GM23338 (cell line): ENCODE data around the gene UNC13C. TPM values are rescaled to one million over a fixed set of nuclear protein-coding genes. Genes with fewer than 3 reads are reported as not detected.

Experiments
- ATAC-seq: fragments of 200-7000 bp; cut with Tn5 transposase; 3 replicates; pipeline ENCODE4 v1.9.1; 2020
- DNase-seq: peaks from one replicate; pipeline ENCODE4 v3.0.0-alpha.2; 2015; ENCODE audit warnings: low spot score
- H2AFZ ChIP-seq: fragments of 200-600 bp; sonication (generic); 2 replicates; pipeline ENCODE4 v1.8.0; 2016; ENCODE audit warnings: antibody characterized with exemption, mild to moderate bottlenecking, moderate library complexity
- H3F3A ChIP-seq: fragments of 200-600 bp; sonication (generic); replicated peaks from 2 replicates; pipeline ENCODE4 v1.8.0; 2017; ENCODE audit warnings: antibody characterized with exemption, mixed run types, low read depth
- H3K27ac ChIP-seq: fragments of 200-600 bp; sonication (generic); 2 replicates; pipeline ENCODE4 v1.6.1; 2016; ENCODE audit warnings: low read depth
- H3K27me3 ChIP-seq: fragments of 200-600 bp; sonication (generic); 2 replicates; pipeline ENCODE4 v1.8.0; 2016; ENCODE audit warnings: mild to moderate bottlenecking, mixed run types, moderate library complexity; ENCODE audit not compliant: insufficient read depth
- H3K36me3 ChIP-seq: fragments of 200-600 bp; sonication (generic); 2 replicates; pipeline ENCODE4 v1.8.0; 2016; ENCODE audit warnings: mild to moderate bottlenecking; ENCODE audit not compliant: insufficient read depth
- H3K4me1 ChIP-seq: fragments of 200-600 bp; sonication (generic); 2 replicates; pipeline ENCODE4 v1.8.0; 2016; ENCODE audit warnings: mild to moderate bottlenecking, moderate library complexity; ENCODE audit not compliant: insufficient read depth
- H3K4me2 ChIP-seq: fragments of 200-600 bp; sonication (generic); 2 replicates; pipeline ENCODE4 v1.7.1; 2017; ENCODE audit warnings: mixed run types
- H3K4me3 ChIP-seq: fragments of 200-600 bp; sonication (generic); 2 replicates; pipeline ENCODE4 v1.6.1; 2016; ENCODE audit warnings: mixed run types
- H3K79me2 ChIP-seq: fragments of 200-600 bp; sonication (generic); replicated peaks from 2 replicates; pipeline ENCODE4 v1.8.0; 2017; ENCODE audit warnings: mild to moderate bottlenecking; ENCODE audit not compliant: insufficient read depth
- H3K9me2 ChIP-seq: fragments of 200-600 bp; sonication (generic); 2 replicates; pipeline ENCODE4 v1.8.0; 2017; ENCODE audit not compliant: insufficient read depth
- H4K20me1 ChIP-seq: fragments of 200-600 bp; sonication (generic); replicated peaks from 2 replicates; pipeline ENCODE4 v1.8.0; 2017; ENCODE audit warnings: mild to moderate bottlenecking; ENCODE audit not compliant: insufficient read depth
- H3K27ac Mint-ChIP-seq: 2 replicates; pipeline ENCODE4 v1.8.0; 2020; ENCODE audit warnings: inconsistent platforms, mild to moderate bottlenecking, moderate library complexity, mixed read lengths
- H3K27me3 Mint-ChIP-seq: 3 replicates; pipeline ENCODE4 v1.8.0; 2022; ENCODE audit warnings: low read depth, mild to moderate bottlenecking, moderate library complexity, mixed read lengths, inconsistent platforms; ENCODE audit not compliant: insufficient read depth, poor library complexity
- H3K36me3 Mint-ChIP-seq: 3 replicates; pipeline ENCODE4 v1.8.0; 2021; ENCODE audit warnings: low read depth, mild to moderate bottlenecking, inconsistent platforms, moderate library complexity, mixed read lengths
- H3K4me1 Mint-ChIP-seq: 3 replicates; pipeline ENCODE4 v1.8.0; 2020; ENCODE audit warnings: mild to moderate bottlenecking, inconsistent platforms, mixed read lengths
- H3K4me3 Mint-ChIP-seq: 3 replicates; pipeline ENCODE4 v1.8.0; 2021; ENCODE audit warnings: moderate library complexity, mild to moderate bottlenecking, inconsistent platforms, mixed read lengths
- H3K9me3 Mint-ChIP-seq: 3 replicates; pipeline ENCODE4 v1.8.0; 2020; ENCODE audit warnings: moderate library complexity, mild to moderate bottlenecking, inconsistent platforms, mixed read lengths
- CREB1 ChIP-seq: fragments of 250-450 bp; sonication (Bioruptor Pico); IDR thresholded peaks from 2 replicates; pipeline ENCODE4 v1.5.0; 2020; ENCODE audit warnings: low read depth, mild to moderate bottlenecking, moderate library complexity
- EZH2phosphoT487 ChIP-seq: fragments of 200-600 bp; sonication (generic); IDR thresholded peaks from one replicate; pipeline ENCODE4 v1.8.1; 2018; ENCODE audit warnings: antibody characterized with exemption; ENCODE audit not compliant: unreplicated experiment
- NANOG ChIP-seq: IDR thresholded peaks from 2 replicates; pipeline ENCODE4 v1.6.1; 2016; ENCODE audit warnings: antibody characterized with exemption, borderline replicate concordance
- POLR2AphosphoS5 ChIP-seq: IDR thresholded peaks from 2 replicates; pipeline ENCODE4 v1.6.1; 2016; ENCODE audit warnings: antibody characterized with exemption, low read depth
- STAT1 ChIP-seq: IDR thresholded peaks from one replicate; pipeline ENCODE4 v1.6.1; 2016; ENCODE audit warnings: antibody characterized with exemption; ENCODE audit not compliant: unreplicated experiment
- ZNF114 ChIP-seq: fragments of 250-450 bp; sonication (Bioruptor Pico); IDR thresholded peaks from 2 replicates; pipeline ENCODE4 v1.5.0; 2020; ENCODE audit warnings: mild to moderate bottlenecking, moderate library complexity
- ZNF331 ChIP-seq: fragments of 250-450 bp; sonication (Bioruptor Pico); IDR thresholded peaks from 2 replicates; pipeline ENCODE4 v1.5.0; 2020; ENCODE audit warnings: low read depth, mild to moderate bottlenecking, moderate library complexity
- polyA plus RNA-seq: library from polyadenylated mRNA; unstranded; fragments of >200 nt; fragmentation: Nextera tagmentation; extraction: Ambion mirVana; gene quantifications from 2 replicates; pipeline ENCODE4 v1.2.1, GENCODE V29; 2016
- total RNA-seq: library from RNA; depleted of rRNA; stranded (reverse); fragments of >200 nt; shearing (Covaris generic); gene quantifications from 2 replicates; pipeline ENCODE4 v1.2.3, GENCODE V29; 2014
- TF ChIP-seq, protein P1 (sequence below): fragments of 250-450 bp; sonication (Bioruptor Pico); IDR thresholded peaks from 2 replicates; pipeline ENCODE4 v1.5.0; 2020; ENCODE audit warnings: mild to moderate bottlenecking, moderate library complexity
- TF ChIP-seq, protein P2 (sequence below), 2 experiments: fragments of 200-600 bp in 1 of 2; sonication (generic) in 1 of 2; conservative IDR thresholded peaks; 2 replicates each; pipeline versions ENCODE4 v1.5.1 to v1.6.1; 2016 to 2017; ENCODE audit warnings: antibody characterized with exemption in 2 of 2, low read depth in 2 of 2, mild to moderate bottlenecking in 2 of 2, moderate library complexity in 1 of 2

Gene UNC13C
- total and polyA plus RNA-seq, 2 experiments from 2014 or later: 0.03 TPM; not detected in 1

- TF ChIP-seq, protein P1, sequence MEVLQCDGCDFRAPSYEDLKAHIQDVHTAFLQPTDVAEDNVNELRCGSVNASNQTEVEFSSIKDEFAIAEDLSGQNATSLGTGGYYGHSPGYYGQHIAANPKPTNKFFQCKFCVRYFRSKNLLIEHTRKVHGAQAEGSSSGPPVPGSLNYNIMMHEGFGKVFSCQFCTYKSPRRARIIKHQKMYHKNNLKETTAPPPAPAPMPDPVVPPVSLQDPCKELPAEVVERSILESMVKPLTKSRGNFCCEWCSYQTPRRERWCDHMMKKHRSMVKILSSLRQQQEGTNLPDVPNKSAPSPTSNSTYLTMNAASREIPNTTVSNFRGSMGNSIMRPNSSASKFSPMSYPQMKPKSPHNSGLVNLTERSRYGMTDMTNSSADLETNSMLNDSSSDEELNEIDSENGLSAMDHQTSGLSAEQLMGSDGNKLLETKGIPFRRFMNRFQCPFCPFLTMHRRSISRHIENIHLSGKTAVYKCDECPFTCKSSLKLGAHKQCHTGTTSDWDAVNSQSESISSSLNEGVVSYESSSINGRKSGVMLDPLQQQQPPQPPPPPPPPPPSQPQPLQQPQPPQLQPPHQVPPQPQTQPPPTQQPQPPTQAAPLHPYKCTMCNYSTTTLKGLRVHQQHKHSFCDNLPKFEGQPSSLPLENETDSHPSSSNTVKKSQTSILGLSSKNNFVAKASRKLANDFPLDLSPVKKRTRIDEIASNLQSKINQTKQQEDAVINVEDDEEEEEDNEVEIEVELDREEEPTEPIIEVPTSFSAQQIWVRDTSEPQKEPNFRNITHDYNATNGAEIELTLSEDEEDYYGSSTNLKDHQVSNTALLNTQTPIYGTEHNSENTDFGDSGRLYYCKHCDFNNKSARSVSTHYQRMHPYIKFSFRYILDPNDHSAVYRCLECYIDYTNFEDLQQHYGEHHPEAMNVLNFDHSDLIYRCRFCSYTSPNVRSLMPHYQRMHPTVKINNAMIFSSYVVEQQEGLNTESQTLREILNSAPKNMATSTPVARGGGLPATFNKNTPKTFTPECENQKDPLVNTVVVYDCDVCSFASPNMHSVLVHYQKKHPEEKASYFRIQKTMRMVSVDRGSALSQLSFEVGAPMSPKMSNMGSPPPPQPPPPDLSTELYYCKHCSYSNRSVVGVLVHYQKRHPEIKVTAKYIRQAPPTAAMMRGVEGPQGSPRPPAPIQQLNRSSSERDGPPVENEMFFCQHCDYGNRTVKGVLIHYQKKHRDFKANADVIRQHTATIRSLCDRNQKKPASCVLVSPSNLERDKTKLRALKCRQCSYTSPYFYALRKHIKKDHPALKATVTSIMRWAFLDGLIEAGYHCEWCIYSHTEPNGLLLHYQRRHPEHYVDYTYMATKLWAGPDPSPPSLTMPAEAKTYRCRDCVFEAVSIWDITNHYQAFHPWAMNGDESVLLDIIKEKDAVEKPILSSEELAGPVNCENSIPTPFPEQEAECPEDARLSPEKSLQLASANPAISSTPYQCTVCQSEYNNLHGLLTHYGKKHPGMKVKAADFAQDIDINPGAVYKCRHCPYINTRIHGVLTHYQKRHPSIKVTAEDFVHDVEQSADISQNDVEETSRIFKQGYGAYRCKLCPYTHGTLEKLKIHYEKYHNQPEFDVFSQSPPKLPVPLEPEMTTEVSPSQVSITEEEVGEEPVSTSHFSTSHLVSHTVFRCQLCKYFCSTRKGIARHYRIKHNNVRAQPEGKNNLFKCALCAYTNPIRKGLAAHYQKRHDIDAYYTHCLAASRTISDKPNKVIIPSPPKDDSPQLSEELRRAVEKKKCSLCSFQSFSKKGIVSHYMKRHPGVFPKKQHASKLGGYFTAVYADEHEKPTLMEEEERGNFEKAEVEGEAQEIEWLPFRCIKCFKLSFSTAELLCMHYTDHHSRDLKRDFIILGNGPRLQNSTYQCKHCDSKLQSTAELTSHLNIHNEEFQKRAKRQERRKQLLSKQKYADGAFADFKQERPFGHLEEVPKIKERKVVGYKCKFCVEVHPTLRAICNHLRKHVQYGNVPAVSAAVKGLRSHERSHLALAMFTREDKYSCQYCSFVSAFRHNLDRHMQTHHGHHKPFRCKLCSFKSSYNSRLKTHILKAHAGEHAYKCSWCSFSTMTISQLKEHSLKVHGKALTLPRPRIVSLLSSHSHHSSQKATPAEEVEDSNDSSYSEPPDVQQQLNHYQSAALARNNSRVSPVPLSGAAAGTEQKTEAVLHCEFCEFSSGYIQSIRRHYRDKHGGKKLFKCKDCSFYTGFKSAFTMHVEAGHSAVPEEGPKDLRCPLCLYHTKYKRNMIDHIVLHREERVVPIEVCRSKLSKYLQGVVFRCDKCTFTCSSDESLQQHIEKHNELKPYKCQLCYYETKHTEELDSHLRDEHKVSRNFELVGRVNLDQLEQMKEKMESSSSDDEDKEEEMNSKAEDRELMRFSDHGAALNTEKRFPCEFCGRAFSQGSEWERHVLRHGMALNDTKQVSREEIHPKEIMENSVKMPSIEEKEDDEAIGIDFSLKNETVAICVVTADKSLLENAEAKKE: no peak
- TF ChIP-seq NANOG (no peak), ZNF331 (CRISPR knock-in tag) (no peak)
These were observed 4.1 kb upstream of the UNC13C start (continued) for GRCh38 chr15:53974121-53974520.

DNA sequence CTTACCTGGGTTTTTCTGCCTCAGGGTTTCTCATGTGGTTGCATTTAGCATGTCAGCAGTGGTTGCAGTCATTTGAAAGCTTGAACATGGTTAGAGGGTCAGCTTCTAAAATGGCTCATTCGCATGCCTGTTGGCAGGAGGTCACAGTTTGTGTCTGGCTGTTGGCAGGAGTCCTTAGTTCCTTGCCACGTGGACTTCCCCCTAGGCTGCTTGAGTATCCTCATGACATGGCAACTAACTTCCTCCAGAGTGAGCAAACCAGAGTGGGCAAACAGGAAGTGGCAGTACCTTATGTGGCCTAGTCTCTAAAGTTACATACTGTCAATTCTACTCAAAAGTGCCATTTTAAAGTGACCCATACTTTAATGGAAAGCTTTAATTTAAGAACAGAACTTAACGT is 3.4 kb upstream of the UNC13C start:
- DNase-seq (no peak), ATAC-seq (no peak)
- Histone ChIP-seq H3F3A (no peaks in the 10 kb centered on the region), H3K9me2 (no peaks in the 10 kb centered on the region), H3K27me3 (peaks cover 15% of the 10 kb centered on the region), H3K27ac (no peak overlapping the region), H2AFZ (no peak overlapping the region), H3K36me3 (no peaks in the 10 kb centered on the region), H3K4me1 (no peaks in the 10 kb centered on the region; the same call in 1 of the 2 replicates), H3K79me2 (no peaks in the 10 kb centered on the region), H4K20me1 (no peaks in the 10 kb centered on the region), H3K4me2 (no peak overlapping the region), H3K4me3 (no peak overlapping the region)
- H3K9me3 Mint-ChIP-seq: peaks cover 26% of the 10 kb centered on the region
- peaks cover 12% of the 10 kb centered on the region for H3K27me3 Mint-ChIP-seq
- no peak overlapping the region for H3K27ac Mint-ChIP-seq
- H3K4me1 Mint-ChIP-seq: peaks cover 4% of the 10 kb centered on the region; the same call in 1 of the 3 replicates
- no peak overlapping the region for H3K4me3 Mint-ChIP-seq
- no peaks in the 10 kb centered on the region for H3K36me3 Mint-ChIP-seq
- TF ChIP-seq, protein P2, sequence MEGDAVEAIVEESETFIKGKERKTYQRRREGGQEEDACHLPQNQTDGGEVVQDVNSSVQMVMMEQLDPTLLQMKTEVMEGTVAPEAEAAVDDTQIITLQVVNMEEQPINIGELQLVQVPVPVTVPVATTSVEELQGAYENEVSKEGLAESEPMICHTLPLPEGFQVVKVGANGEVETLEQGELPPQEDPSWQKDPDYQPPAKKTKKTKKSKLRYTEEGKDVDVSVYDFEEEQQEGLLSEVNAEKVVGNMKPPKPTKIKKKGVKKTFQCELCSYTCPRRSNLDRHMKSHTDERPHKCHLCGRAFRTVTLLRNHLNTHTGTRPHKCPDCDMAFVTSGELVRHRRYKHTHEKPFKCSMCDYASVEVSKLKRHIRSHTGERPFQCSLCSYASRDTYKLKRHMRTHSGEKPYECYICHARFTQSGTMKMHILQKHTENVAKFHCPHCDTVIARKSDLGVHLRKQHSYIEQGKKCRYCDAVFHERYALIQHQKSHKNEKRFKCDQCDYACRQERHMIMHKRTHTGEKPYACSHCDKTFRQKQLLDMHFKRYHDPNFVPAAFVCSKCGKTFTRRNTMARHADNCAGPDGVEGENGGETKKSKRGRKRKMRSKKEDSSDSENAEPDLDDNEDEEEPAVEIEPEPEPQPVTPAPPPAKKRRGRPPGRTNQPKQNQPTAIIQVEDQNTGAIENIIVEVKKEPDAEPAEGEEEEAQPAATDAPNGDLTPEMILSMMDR (conservative IDR thresholded peaks at IDR 0.05; ENCODE audit: low read depth in 2 of 2): no peak
- no peak for TF ChIP-seq ZNF114 (CRISPR knock-in tag)
- no peak for TF ChIP-seq NANOG
- no peak for TF ChIP-seq STAT1
- TF ChIP-seq EZH2phosphoT487: no peak
- TF ChIP-seq POLR2AphosphoS5: no peak
- no peak for TF ChIP-seq CREB1 (CRISPR knock-in tag)
- no peak for TF ChIP-seq ZNF331 (CRISPR knock-in tag)
